IPS-11a (cell line): ENCODE results near the gene PML.
"Not testable (repeated sequence)": the region's sequence is repeated elsewhere in the genome, so short reads cannot be mapped to it uniquely, and the experiment has no call there.

Experiments
- H3K4me3 ChIP-seq: one replicate; pipeline ENCODE4 v1.5.1; 2013; ENCODE audit warnings: low read depth, low read length, control low read depth

Gene PML

GRCh38 chr15:74055804-74056203 lies 61.3 kb downstream of the PML start:
- H3K4me3 ChIP-seq = no peak overlapping the region

- H3K4me3 ChIP-seq = not testable (repeated sequence)
Observed at GRCh38 chr15:74056330-74056729, 61.8 kb downstream of the PML start.

- H3K4me3 ChIP-seq = not testable (repeated sequence)
Observed at GRCh38 chr15:74059050-74059833, 64.7 kb downstream of the PML start.

DNA sequence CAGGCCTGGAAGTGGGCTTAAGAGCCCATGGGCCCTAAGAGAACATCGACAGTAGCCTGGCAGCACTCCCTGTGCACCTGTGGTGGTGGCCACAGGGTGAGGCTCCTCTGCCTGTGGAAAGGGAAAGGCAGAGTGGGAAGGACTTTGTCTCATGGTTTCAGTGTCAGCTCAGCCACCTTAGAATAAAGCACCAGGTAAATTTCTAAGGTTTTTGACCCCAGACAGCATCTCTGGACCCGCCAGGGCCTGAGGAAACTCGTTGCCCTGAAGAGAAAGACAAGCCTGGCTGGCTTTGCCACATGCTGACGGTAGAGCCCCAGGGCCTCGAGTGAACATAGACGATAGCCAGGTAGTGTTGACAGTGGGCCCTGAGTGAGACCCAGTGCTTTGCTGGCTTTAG lies 65.7 kb downstream of the PML start:
- no peak overlapping the region for H3K4me3 ChIP-seq

DNA sequence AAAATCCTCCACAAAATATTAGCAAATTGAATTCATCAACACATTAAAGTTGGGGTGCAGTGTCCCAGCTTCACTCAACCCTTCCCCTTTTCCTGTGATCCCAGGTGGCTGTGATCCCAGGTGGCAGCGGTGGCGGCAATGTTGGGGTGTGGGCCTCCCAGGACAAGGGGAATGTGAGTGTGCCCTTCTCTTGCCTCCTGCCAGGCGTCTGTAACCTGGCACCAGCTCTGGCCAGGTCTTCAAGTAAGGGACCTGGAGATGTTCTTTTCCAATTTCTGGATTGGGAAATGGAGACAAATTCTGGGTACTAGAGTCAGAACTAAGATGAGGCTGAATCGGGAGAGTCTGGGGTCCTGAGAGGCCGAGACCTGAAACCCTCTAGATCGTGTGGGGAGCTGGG lies 67.7 kb downstream of the PML start:
- H3K4me3 ChIP-seq = no peak overlapping the region

DNA sequence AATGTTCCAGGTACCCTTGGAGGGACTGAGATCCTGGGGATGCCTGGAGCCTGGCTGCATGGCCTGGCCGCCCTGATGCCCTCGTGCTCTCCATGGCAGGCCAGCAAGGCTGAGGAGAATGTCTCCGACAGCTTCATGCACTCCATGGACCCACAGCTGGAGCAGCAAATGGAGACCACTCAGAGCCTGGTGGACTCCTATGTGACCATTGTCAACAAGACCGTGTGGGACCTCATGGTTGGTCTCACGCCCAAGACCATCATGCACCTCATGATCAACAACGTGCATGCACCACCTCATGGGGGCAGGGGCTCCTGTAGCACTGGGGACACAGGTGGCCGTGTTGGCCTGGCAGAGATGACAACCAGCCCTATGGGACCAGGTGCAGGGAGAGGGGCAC lies 68.2 kb downstream of the PML start:
- H3K4me3 ChIP-seq = no peak overlapping the region

DNA sequence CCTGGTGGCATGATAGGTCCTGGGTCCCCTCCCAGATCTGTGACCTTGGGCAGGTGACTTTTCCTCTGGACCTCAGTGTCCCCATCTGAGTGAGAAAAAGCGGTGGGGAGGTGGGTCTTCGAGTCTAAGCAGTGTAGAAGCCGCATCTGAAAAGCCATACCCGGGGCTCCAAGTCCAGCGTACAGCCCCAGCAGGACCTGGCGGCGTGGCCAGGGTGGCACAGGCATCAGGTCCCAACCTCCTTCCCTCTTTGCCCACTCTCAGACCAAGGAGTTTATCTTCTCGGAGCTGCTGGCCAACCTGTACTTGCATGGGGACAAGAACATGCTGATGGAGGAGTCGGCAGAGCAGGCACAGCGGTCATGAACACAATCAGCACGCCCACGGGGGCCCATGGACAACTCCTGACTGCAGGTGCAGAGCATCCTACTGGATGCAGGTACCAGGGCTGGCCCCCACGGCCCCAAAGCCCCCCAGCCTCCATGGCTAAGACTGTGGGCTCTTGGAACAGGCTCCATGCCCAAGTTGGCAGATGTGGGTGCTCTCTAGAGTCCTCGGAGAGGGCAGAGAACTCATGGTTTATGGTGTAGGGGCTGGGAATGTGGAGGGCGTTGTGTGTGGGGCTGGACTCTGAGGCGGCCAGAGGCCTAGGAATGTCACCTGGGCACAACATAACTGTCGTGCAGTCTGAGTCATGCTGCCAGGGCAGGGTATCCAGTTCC lies 69.1 kb downstream of the PML start:
- H3K4me3 ChIP-seq = not testable (repeated sequence)

- H3K4me3 ChIP-seq = not testable (repeated sequence)
Observed at GRCh38 chr15:74064183-74064582, 69.7 kb downstream of the PML start.

DNA sequence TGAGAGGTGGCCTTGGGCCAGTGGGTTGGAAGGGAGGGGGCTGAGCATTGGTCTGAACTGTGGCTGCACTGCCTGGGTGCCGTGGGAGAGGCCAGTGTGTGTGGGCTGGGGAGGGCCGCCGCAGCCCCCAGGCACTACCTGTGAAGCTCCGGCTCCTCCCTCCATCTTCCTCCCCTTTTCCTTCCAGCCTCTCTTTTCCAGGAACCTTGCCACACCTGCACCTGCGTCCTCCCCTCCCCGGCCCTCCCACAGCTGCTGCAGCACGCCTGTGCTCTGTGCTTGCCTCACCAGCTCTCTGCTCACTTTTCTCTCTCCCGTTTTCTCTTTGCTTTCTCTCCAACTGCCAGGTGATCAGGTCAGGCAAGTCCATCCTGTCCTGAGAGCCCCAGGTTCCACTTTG lies 70.3 kb downstream of the PML start:
- not testable (repeated sequence) for H3K4me3 ChIP-seq

DNA sequence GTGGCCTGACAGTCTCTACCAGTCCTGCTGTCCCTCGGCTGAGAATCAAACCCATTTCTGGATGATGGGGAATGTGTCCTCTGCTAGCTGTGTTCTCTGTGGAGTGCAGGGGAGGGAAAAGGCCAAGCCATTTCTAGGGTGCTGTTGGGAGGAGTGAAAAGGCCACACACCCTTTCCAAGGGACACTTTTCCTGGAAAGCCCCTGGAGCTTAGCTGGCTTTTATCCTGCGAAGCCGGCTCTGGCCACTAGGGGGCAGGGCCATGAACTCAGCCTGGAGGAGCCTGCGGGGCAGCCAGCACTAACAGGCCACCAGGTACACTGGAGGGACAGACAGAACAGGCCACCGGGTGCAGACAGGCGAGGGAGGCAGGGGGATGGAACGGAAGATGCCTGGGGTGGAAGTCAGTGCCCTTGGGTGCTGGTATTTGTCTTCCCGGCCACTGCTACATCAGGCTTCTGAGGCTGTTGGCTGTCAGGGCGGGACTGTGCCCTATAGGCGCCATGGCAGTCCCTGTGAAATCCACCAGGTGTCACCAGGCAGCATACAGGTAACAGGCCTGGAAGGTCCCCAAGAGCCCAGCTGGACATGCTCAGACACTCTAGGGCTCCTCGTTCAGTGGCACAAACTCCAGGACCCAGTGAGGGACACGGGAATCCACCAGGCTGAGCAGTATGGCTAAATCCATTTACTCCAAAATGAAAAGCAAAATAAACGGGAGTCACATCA lies 71.3 kb downstream of the PML start:
- not testable (repeated sequence) for H3K4me3 ChIP-seq

DNA sequence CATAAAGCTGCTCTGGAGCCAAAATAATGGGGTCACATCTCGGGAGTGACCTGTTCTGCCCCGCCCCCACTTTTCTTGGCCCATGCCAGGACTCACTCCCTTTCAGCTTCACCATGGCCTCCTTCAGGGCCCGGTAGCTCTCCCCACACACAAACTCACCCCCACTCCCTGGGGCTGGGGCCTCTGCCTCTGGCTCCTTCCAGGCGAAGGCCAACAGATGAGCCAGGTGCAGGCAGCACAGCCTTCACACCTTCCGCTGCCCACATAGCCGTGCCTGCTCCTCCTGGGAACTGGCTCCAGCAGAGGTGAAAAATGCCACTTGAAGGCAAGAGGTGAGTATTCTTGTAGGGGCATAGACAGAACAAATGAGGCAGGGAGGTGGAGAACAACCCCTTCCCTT lies 77.1 kb downstream of the PML start:
- H3K4me3 ChIP-seq = not testable (repeated sequence)

- not testable (repeated sequence) for H3K4me3 ChIP-seq
Observed at GRCh38 chr15:74072132-74072531, 77.6 kb downstream of the PML start.

DNA sequence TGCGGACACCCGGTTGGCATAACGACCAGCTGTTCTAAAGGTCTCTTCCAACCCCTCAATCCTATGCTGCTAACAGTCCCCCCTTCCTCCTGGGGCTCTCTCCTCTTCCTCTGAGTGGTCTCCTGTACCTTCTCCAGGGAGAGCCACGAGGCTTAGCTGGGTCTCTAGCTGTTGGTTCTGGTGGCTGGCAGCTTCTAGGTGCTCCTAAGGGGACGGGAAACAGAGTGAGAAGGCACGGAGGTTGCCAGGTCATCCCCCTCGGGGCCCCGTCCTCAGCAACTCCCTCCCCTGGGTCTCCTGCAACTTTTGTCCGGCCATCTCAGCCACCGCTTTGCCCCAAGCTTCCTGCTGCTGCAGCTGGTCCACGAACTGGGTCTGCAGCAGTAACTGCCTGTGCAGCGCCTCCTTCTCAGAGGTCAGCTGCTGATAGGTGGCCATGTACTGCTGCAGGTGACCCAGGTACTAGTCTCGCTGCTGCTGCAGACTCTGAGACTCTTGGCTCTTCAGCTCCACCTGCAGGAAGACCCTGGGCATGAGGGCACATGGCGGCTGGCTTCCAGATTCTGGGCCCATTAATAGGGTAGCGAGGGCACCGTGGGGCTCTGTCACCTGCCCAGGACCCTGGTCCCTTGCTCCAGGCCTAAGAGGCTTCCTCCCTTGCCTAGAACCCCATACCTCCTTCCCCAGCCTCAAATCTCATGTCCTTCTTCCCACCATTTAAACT lies 78.3 kb downstream of the PML start:
- not testable (repeated sequence) for H3K4me3 ChIP-seq

GRCh38 chr15:74075781-74076180 lies 81.3 kb downstream of the PML start:
- H3K4me3 ChIP-seq = not testable (repeated sequence)

DNA sequence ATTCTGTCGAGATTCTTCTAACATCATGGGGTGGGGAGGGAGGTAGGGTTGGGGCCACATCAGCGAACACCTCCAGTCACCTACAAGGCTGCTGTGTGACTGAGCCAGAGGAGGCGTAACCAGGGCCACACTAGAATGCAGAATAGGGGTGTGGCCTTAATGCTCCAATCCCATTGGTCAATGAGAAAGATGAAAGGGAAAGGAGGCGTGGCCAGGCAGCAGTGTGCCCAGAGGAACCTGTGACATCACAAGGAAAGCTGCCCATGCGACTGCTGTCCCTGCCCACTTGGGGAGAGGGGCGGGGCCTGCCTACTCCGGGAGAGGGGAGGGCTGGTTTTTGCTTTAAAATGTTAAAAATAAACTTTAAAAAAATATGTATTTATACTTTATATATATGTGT lies 87.9 kb downstream of the PML start, which contains the start of gene GOLGA6A:
Gene GOLGA6A (minus strand): TSS at position 101 of the 400 bp plus-strand sequence. CDS start 41 bp downstream, at position 60.
- not testable (repeated sequence) for H3K4me3 ChIP-seq

DNA sequence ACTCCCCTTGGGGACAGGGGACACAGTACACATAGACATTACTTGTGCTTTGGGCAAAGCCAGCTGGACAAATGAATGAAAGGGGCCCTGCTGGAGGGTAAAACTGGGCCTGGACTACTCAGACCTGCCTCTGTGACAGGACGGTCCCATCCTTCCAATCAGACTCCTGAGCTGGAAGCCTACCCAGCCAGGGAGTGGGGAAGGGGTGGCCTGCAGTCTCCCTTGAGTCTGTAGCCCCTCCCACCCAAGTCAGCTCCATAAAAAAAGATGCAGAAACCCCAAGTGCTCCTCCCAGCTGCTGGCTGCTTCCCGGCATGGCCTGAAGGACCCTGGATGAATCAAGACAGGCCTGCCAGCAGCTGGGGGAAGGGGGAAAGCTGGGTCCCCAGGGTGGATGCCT lies 100.1 kb downstream of the PML start:
- H3K4me3 ChIP-seq = not testable (repeated sequence)

GRCh38 chr15:74095610-74096009 lies 101.1 kb downstream of the PML start:
- not testable (repeated sequence) for H3K4me3 ChIP-seq

GRCh38 chr15:74096753-74097474 lies 102.4 kb downstream of the PML start:
- H3K4me3 ChIP-seq = not testable (repeated sequence)
